MM.1S (cell line): ENCODE data around the gene NAT16.
"Not testable (repeated sequence)": the region's sequence is repeated elsewhere in the genome, so short reads cannot be mapped to it uniquely, and the experiment has no call there.

Source experiments
- DNase-seq: peaks from one replicate; pipeline ENCODE4 v3.0.0-alpha.2; 2015
- H2AFZ ChIP-seq: fragments of 300-600 bp; sonication (generic); 2 replicates; pipeline ENCODE4 v1.6.0; 2016; ENCODE audit warnings: antibody characterized with exemption, low read length
- H3F3A ChIP-seq: fragments of 300-600 bp; sonication (generic); 2 replicates; pipeline ENCODE4 v1.6.1; 2016; ENCODE audit warnings: mild to moderate bottlenecking, antibody characterized with exemption, low read length, moderate library complexity, mixed read lengths; ENCODE audit not compliant: insufficient read depth
- H3K27ac ChIP-seq: fragments of 300-600 bp; sonication (generic); 2 replicates; pipeline ENCODE4 v1.5.1; 2016; ENCODE audit warnings: mild to moderate bottlenecking, low read length
- H3K27me3 ChIP-seq: fragments of 300-600 bp; sonication (generic); replicated peaks from 2 replicates; pipeline ENCODE4 v1.6.0; 2016; ENCODE audit warnings: low read length; ENCODE audit not compliant: insufficient read depth
- H3K36me3 ChIP-seq: fragments of 300-600 bp; sonication (generic); replicated peaks from 2 replicates; pipeline ENCODE4 v1.6.1; 2016; ENCODE audit warnings: mild to moderate bottlenecking, low read length, mixed read lengths; ENCODE audit not compliant: insufficient read depth
- H3K4me1 ChIP-seq: fragments of 300-600 bp; sonication (generic); 2 replicates; pipeline ENCODE4 v1.6.1; 2016; ENCODE audit warnings: low read length, mixed read lengths
- H3K4me2 ChIP-seq: fragments of 300-600 bp; sonication (generic); 2 replicates; pipeline ENCODE4 v1.6.0; 2016; ENCODE audit warnings: low read depth, low read length
- H3K4me3 ChIP-seq: fragments of 300-600 bp; sonication (generic); 2 replicates; pipeline ENCODE4 v1.5.1; 2016; ENCODE audit warnings: low read length, mixed read lengths
- H3K79me2 ChIP-seq: fragments of 300-600 bp; sonication (generic); 2 replicates; pipeline ENCODE4 v1.6.1; 2016; ENCODE audit warnings: mixed run types, low read length, mixed read lengths
- H3K9ac ChIP-seq: fragments of 300-600 bp; sonication (generic); 2 replicates; pipeline ENCODE4 v1.6.1; 2016; ENCODE audit warnings: low read length, mixed read lengths
- H3K9me2 ChIP-seq: fragments of 300-600 bp; sonication (generic); replicated peaks from 2 replicates; pipeline ENCODE4 v1.6.1; 2016; ENCODE audit warnings: mild to moderate bottlenecking, low read length, mixed read lengths; ENCODE audit not compliant: insufficient read depth
- H3K9me3 ChIP-seq: fragments of 300-600 bp; sonication (generic); replicated peaks from 2 replicates; pipeline ENCODE4 v1.6.1; 2016; ENCODE audit warnings: mild to moderate bottlenecking, low read length, mixed read lengths; ENCODE audit not compliant: insufficient read depth
- H4K20me1 ChIP-seq: fragments of 300-600 bp; sonication (generic); 2 replicates; pipeline ENCODE4 v1.6.1; 2016; ENCODE audit warnings: mild to moderate bottlenecking, low read length, moderate library complexity, mixed read lengths; ENCODE audit not compliant: insufficient read depth
- EZH2 ChIP-seq: fragments of 300-600 bp; sonication (generic); optimal IDR thresholded peaks from 2 replicates; pipeline ENCODE3; 2017; ENCODE audit warnings: low read depth, mild to moderate bottlenecking, antibody characterized with exemption, low read length, mixed read lengths
- EZH2phosphoT487 ChIP-seq: fragments of 300-600 bp; sonication (generic); IDR thresholded peaks from 2 replicates; pipeline ENCODE4 v1.6.1; 2018; ENCODE audit warnings: antibody characterized with exemption, low read length
- TF ChIP-seq, protein P1 (sequence below): fragments of 300-600 bp; sonication (generic); IDR thresholded peaks from 2 replicates; pipeline ENCODE4 v1.5.1; 2016; ENCODE audit warnings: antibody characterized with exemption, low read length, mixed read lengths

Gene NAT16

DNA sequence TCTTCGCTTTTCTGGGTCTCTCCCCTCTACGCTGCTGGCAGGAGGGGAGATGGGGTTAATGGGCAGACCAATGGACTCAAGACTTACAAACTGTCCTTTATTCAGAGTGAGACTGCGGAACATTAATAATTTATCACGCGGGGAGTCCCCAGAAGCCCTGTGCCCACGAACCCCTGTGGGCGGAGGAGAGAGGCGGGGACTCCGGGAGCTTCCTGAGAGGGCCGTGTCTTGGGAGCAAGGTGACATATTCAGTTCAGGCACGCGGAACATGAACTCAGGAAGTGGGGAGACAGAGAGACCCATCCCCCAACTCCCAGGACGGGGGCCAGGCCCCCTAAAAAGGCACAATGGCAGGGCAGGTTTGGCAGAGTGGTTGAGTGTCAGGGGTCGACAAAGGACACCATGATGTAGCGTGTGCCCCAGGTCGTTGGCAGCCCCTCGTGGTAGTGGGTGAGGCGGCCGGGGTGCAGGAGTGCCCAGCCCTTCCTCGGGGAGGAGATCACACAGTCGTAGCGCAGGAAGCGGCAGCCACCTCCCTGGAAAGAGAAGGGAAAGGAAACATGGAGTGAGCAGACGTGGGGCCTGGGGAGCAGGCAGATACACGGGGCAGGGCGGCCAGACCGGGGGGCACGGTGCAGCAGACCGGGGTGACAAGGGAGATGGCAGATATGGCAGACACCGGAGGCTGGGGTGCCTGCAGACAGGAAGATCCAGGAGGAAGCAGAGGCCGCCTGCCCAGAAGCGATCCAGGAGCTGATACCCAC lies 26.0 kb upstream of the NAT16 start:
- Histone ChIP-seq H3K79me2 (no peaks in the 10 kb centered on the region), H3K4me3 (no peak overlapping the region), H3K36me3 (no peaks in the 10 kb centered on the region), H3K9ac (no peak overlapping the region), H4K20me1 (no peaks in the 10 kb centered on the region), H3K27ac (no peak overlapping the region), H3K27me3 (peaks cover 25% of the 10 kb centered on the region), H3F3A (no peaks in the 10 kb centered on the region), H2AFZ (no peak overlapping the region), H3K4me2 (no peak overlapping the region), H3K9me2 (no peaks in the 10 kb centered on the region), H3K4me1 (no peaks in the 10 kb centered on the region), H3K9me3 (no peaks in the 10 kb centered on the region)
- no peak for DNase-seq
- TF ChIP-seq EZH2phosphoT487 (no peak), EZH2 (no peak)
- TF ChIP-seq, protein P1, sequence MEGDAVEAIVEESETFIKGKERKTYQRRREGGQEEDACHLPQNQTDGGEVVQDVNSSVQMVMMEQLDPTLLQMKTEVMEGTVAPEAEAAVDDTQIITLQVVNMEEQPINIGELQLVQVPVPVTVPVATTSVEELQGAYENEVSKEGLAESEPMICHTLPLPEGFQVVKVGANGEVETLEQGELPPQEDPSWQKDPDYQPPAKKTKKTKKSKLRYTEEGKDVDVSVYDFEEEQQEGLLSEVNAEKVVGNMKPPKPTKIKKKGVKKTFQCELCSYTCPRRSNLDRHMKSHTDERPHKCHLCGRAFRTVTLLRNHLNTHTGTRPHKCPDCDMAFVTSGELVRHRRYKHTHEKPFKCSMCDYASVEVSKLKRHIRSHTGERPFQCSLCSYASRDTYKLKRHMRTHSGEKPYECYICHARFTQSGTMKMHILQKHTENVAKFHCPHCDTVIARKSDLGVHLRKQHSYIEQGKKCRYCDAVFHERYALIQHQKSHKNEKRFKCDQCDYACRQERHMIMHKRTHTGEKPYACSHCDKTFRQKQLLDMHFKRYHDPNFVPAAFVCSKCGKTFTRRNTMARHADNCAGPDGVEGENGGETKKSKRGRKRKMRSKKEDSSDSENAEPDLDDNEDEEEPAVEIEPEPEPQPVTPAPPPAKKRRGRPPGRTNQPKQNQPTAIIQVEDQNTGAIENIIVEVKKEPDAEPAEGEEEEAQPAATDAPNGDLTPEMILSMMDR: no peak

DNA sequence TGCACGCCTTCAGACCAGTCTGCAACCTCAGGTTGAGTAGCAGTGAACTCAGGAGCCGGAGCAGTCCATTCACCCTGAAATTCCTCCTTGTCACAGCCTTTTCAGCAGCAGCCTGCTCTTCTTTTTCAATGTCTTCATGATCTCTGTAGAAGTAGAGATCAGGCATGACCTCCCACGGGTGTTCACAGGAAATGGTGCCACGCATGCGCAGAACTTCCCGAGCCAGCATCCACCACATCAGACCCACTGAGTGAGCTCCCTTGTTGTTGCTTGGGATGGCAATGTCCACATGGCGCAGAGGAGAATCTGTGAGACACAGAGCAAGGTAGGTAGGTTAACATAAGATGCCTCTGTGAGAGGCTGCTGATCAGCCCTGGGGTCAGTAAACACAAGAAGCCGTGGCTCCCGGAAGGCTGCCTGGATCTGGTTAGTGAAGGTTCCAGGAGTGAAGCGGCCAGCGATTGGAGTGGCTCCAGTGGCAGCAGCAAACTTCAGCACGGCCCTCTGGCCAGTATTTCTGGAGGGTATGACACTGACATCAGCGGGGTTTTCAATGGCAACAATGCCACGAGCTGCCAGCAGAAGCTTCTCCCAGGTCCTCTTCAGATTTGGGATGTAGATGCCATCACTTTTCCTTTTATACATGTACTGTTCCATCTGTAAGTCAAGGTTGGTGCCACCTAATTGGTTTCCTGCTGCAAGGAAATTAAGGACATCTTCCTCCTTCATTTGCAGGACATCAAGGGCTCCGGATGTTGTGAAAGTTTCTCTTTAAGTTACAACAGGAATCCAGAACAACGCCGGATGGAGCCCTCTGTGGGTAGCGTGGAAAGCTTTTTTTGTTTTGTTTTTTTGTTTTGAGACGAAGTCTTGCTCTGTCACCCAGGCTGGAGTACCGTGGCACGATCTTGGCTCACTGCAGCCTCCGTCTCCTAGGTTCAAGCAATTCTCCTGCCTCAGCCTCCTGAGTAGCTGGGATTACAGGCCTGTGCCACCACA lies 23.9 kb upstream of the NAT16 start:
- H3K79me2 ChIP-seq, H3K9me3 ChIP-seq, H3K9ac ChIP-seq, H3K4me3 ChIP-seq, H3K36me3 ChIP-seq, H3F3A ChIP-seq, H3K4me1 ChIP-seq, H3K9me2 ChIP-seq, DNase-seq, H4K20me1 ChIP-seq, H3K27ac ChIP-seq: not testable (repeated sequence)
- H2AFZ ChIP-seq: 0 out of 2 replicates have a peak overlapping the region, but pooled peaks have one; percentile 3
- peak overlapping the region; percentile 6; the same call in 1 of the 2 replicates for H3K4me2 ChIP-seq
- peaks cover 40% of the 10 kb centered on the region for H3K27me3 ChIP-seq

DNA sequence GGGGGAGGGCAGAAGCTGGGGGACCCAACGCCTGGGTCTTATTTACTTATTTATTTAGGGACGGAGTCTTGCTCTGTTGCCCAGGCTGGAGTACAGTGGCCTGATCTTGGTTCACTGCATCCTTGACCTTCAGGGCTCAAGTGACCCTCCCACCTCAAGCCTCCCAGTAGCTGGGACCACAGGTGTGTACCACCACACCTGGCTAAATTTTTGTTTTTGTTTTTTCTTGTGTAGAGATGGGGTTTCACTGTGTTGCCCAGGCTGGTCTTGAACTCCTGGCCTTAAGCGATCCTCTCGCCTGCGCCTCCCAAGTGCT lies 22.5 kb upstream of the NAT16 start:
- no peaks in the 10 kb centered on the region for H3K36me3 ChIP-seq
- no peaks in the 10 kb centered on the region for H3K9me2 ChIP-seq
- TF ChIP-seq EZH2phosphoT487: no peak
- TF ChIP-seq, protein P1: no peak
- H3K27ac ChIP-seq: no peak overlapping the region
- peaks cover 55% of the 10 kb centered on the region for H3K27me3 ChIP-seq
- H3K9me3 ChIP-seq: no peaks in the 10 kb centered on the region
- no peak overlapping the region for H3K9ac ChIP-seq
- H3K4me2 ChIP-seq: no peak overlapping the region
- H3K4me3 ChIP-seq: no peak overlapping the region
- no peaks in the 10 kb centered on the region for H3F3A ChIP-seq
- no peaks in the 10 kb centered on the region for H3K79me2 ChIP-seq
- no peaks in the 10 kb centered on the region for H4K20me1 ChIP-seq
- DNase-seq: no peak
- no peaks in the 10 kb centered on the region for H3K4me1 ChIP-seq
- H2AFZ ChIP-seq: no peak overlapping the region
